Neuronal stem cell (in vitro differentiated cells): Measurements from ENCODE around the gene CBR4.
A peak's percentile ranks its signal among the peaks of the same experiment; 100 is the strongest.

Source experiments
- DNase-seq: peaks from one replicate; pipeline ENCODE4 v3.0.0-alpha.2; 2013; ENCODE audit warnings: low spot score
- H2AFZ ChIP-seq: one replicate; pipeline ENCODE4 v1.6.1; 2013; ENCODE audit warnings: mild to moderate bottlenecking, low read length, inconsistent platforms
- H2AK5ac ChIP-seq: 2 replicates; pipeline ENCODE4 v1.6.1; 2013; ENCODE audit warnings: low read depth, mild to moderate bottlenecking, inconsistent platforms, low read length, moderate library complexity, mixed read lengths
- H2BK120ac ChIP-seq: 2 replicates; pipeline ENCODE4 v1.6.1; 2013; ENCODE audit warnings: low read depth, mild to moderate bottlenecking, inconsistent platforms, low read length, moderate library complexity, mixed read lengths
- H2BK12ac ChIP-seq: one replicate; pipeline ENCODE4 v1.6.1; 2013; ENCODE audit warnings: low read length, inconsistent platforms
- H2BK15ac ChIP-seq: 2 replicates; pipeline ENCODE4 v1.6.1; 2013; ENCODE audit warnings: mild to moderate bottlenecking, low read length, inconsistent platforms, mixed read lengths
- H2BK5ac ChIP-seq: one replicate; pipeline ENCODE4 v1.6.1; 2013; ENCODE audit warnings: inconsistent platforms, mild to moderate bottlenecking, low read length, moderate library complexity
- H3K14ac ChIP-seq: one replicate; pipeline ENCODE4 v1.6.1; 2013; ENCODE audit warnings: low read length, inconsistent platforms
- H3K18ac ChIP-seq: 2 replicates; pipeline ENCODE4 v1.6.1; 2013; ENCODE audit warnings: low read length, inconsistent platforms
- H3K23ac ChIP-seq: 2 replicates; pipeline ENCODE4 v1.6.1; 2013; ENCODE audit warnings: low read depth, mild to moderate bottlenecking, mixed read lengths, low read length, inconsistent platforms; ENCODE audit not compliant: poor library complexity
- H3K27ac ChIP-seq: replicated peaks from 3 replicates; pipeline ENCODE4 v1.5.1; 2013; ENCODE audit warnings: low read length, inconsistent platforms
- H3K27me3 ChIP-seq, 3 experiments: 2 replicates each; pipeline ENCODE4 v1.6.1; 2013; ENCODE audit warnings: low read length in 3 of 3, mild to moderate bottlenecking in 2 of 3, inconsistent platforms in 1 of 3, low read depth in 1 of 3, mixed read lengths in 1 of 3, moderate library complexity in 1 of 3; ENCODE audit not compliant: control insufficient read depth in 3 of 3, insufficient read depth in 3 of 3
- H3K36me3 ChIP-seq, 2 donors: replicated peaks in 1 of 2; 2 replicates each; pipeline ENCODE4 v1.6.1; 2013; ENCODE audit warnings: low read length in 2 of 2; ENCODE audit not compliant: control insufficient read depth in 2 of 2, insufficient read depth in 2 of 2
- H3K4ac ChIP-seq: 2 replicates; pipeline ENCODE4 v1.6.1; 2013; ENCODE audit warnings: inconsistent platforms, mild to moderate bottlenecking, low read length, moderate library complexity
- H3K4me1 ChIP-seq, 2 donors: 1 replicate in 1 of 2; 2 replicates in 1 of 2; pipeline ENCODE4 v1.6.1; 2013; ENCODE audit warnings: low read length in 2 of 2, low read depth in 1 of 2; ENCODE audit not compliant: control insufficient read depth in 2 of 2, insufficient read depth in 1 of 2
- H3K4me2 ChIP-seq: one replicate; pipeline ENCODE4 v1.6.1; 2013; ENCODE audit warnings: mild to moderate bottlenecking, low read length, inconsistent platforms; ENCODE audit not compliant: insufficient read depth, poor library complexity, severe bottlenecking
- H3K4me3 ChIP-seq, 2 donors: 2 replicates each; pipeline ENCODE4 v1.5.1; 2013; ENCODE audit warnings: low read length in 2 of 2, mild to moderate bottlenecking in 2 of 2, inconsistent platforms in 1 of 2, moderate library complexity in 1 of 2
- H3K79me1 ChIP-seq: one replicate; pipeline ENCODE4 v1.6.1; 2013; ENCODE audit warnings: low read depth, mild to moderate bottlenecking, inconsistent platforms, low read length, moderate library complexity
- H3K9ac ChIP-seq: one replicate; pipeline ENCODE4 v1.6.1; 2013; ENCODE audit warnings: mild to moderate bottlenecking, low read depth, low read length, inconsistent platforms; ENCODE audit not compliant: poor library complexity
- H3K9me3 ChIP-seq, 2 donors: replicated peaks in 1 of 2; 2 replicates each; pipeline versions ENCODE3 to v1.6.1; 2013; ENCODE audit warnings: low read length in 2 of 2, mild to moderate bottlenecking in 2 of 2, inconsistent platforms in 1 of 2, low read depth in 1 of 2, mixed read lengths in 1 of 2, moderate library complexity in 1 of 2; ENCODE audit not compliant: control insufficient read depth in 2 of 2, insufficient read depth in 1 of 2
- H4K8ac ChIP-seq: one replicate; pipeline ENCODE4 v1.6.1; 2013; ENCODE audit warnings: low read depth, mild to moderate bottlenecking, inconsistent platforms, low read length, moderate library complexity
- H4K91ac ChIP-seq: one replicate; pipeline ENCODE4 v1.6.1; 2013; ENCODE audit warnings: low read length, low read depth, mild to moderate bottlenecking, inconsistent platforms; ENCODE audit not compliant: poor library complexity
- WGBS, 2 donors: extraction: QIAGEN DNeasy Blood & Tissue Kit; methylation state at CpG; one replicate each; pipeline ENCODE4 v1.1.7; 2013; ENCODE audit warnings: missing lambda C conversion rate in 2 of 2, mixed read lengths in 1 of 2; ENCODE audit not compliant: insufficient read length in 2 of 2, insufficient replicate concordance in 1 of 2; ENCODE audit errors: extremely low coverage in 2 of 2; 5-methylcytosine and 5-hydroxymethylcytosine counted together

The CBR4 gene

GRCh38 chr4:169012049-169012448 lies 2.0 kb upstream of the CBR4 start:
- Histone ChIP-seq H3K36me3 (no peaks in the 10 kb centered on the region), H4K91ac (no peak overlapping the region), H3K9ac (no peak overlapping the region), H3K4me2 (no peak overlapping the region), H3K27me3 (peaks cover 0 to 5% (median 0%) of the 10 kb centered on the region in 3 experiments), H3K27ac (no peak overlapping the region), H3K23ac (no peak overlapping the region), H3K4me1 (peaks cover 5 to 7% of the 10 kb centered on the region in 2 donors), H2BK12ac (no peak overlapping the region), H2AK5ac (no peak overlapping the region), H2BK15ac (no peak overlapping the region), H3K4me3 (no peak overlapping the region), H2AFZ (no peak overlapping the region), H4K8ac (no peak overlapping the region), H3K18ac (no peak overlapping the region), H3K4ac (no peak overlapping the region), H3K14ac (no peak overlapping the region), H3K79me1 (no peaks in the 10 kb centered on the region), H2BK5ac (no peak overlapping the region), H2BK120ac (no peak overlapping the region), H3K9me3 (no peaks in the 10 kb centered on the region)
- WGBS, 2 donors = no CpG with 5 or more reads among the region's 2 CpGs
- DNase-seq = no peak

- Histone ChIP-seq H2BK12ac (no peak overlapping the region), H2AK5ac (peak overlapping the region; percentile 79), H3K27me3 (peaks cover 0 to 5% (median 0%) of the 10 kb centered on the region in 3 experiments), H2BK120ac (no peak overlapping the region), H3K23ac (peak overlapping the region; percentile 68), H3K9me3 (no peaks in the 10 kb centered on the region), H3K79me1 (no peaks in the 10 kb centered on the region), H3K4me3 (peak overlapping the region; percentile 86), H2AFZ (peak overlapping the region; percentile 88), H4K91ac (no peak overlapping the region), H2BK5ac (peak overlapping the region; percentile 50), H3K18ac (peak overlapping the region; percentile 94), H3K4me1 (peaks cover 2 to 7% of the 10 kb centered on the region in 2 donors), H3K27ac (peak overlapping the region; percentile 71), H3K4me2 (peak overlapping the region; percentile 89), H3K14ac (peak overlapping the region; percentile 63), H3K36me3 (peaks cover 1 to 25% of the 10 kb centered on the region in 2 donors), H3K4ac (peak overlapping the region; percentile 31), H2BK15ac (peak overlapping the region; percentile 55), H3K9ac (peak overlapping the region; percentile 91), H4K8ac (no peak overlapping the region)
- peak; percentile 58 for DNase-seq
- WGBS, 2 donors = no CpG with 5 or more reads among the region's 44 CpGs
These were observed 550 bp downstream of the CBR4 start for GRCh38 chr4:169009286-169010124.

DNA sequence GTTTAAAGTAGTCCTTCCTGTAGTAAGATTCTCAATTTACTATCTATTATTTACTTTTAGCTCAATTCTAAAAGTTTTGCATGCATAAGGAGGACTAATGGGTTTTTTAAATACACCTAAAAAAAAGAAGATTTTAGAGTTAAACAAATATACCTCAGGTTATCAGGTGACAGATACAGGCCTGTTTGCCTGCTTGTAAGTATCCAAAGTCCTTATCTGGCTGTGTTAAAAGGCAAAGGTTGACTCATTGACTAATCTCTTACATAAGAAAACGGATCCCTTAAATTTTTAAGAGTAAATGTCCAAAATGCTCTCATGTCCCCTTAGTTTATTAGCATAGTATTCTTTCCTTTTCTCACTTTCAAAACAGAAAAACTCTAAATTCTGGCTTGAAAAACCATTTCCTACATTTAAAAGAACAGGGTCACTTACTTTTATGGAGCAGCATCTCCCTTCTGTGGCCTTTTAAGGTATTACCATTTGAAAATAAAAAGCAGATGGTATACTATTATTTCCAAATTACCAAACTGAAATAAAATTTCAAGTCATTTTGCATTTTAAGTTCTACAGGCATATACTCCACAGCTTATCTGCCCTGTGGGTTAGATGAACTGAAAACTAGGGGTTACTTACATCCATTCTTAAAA lies 4.5 kb downstream of the CBR4 start:
- DNase-seq = no peak
- Histone ChIP-seq H3K9me3 (peaks cover 0 to 6% of the 10 kb centered on the region in 2 donors), H4K8ac (no peak overlapping the region), H2BK5ac (no peak overlapping the region), H3K4me1 (peaks cover 2 to 7% of the 10 kb centered on the region in 2 donors), H3K14ac (no peak overlapping the region), H3K4me3 (no peak overlapping the region), H2BK120ac (no peak overlapping the region), H3K79me1 (no peaks in the 10 kb centered on the region), H3K9ac (no peak overlapping the region), H3K27ac (no peak overlapping the region), H3K36me3 (peaks cover 5 to 62% of the 10 kb centered on the region in 2 donors), H3K4me2 (no peak overlapping the region), H2BK15ac (no peak overlapping the region), H3K27me3 (no peaks in the 10 kb centered on the region), H2BK12ac (no peak overlapping the region), H2AK5ac (no peak overlapping the region), H3K18ac (no peak overlapping the region), H2AFZ (no peak overlapping the region), H3K23ac (no peak overlapping the region), H4K91ac (no peak overlapping the region), H3K4ac (no peak overlapping the region)
- WGBS, 2 donors = no CpG with 5 or more reads among the region's 1 CpG

GRCh38 chr4:169000315-169000714 lies 9.7 kb downstream of the CBR4 start:
- no peak overlapping the region for H3K18ac ChIP-seq
- H2BK5ac ChIP-seq = no peak overlapping the region
- H3K27ac ChIP-seq = no peak overlapping the region
- no peak overlapping the region for H3K4ac ChIP-seq
- no peak overlapping the region for H3K9ac ChIP-seq
- H3K4me1 ChIP-seq = no peaks in the 10 kb centered on the region
- H3K23ac ChIP-seq = no peak overlapping the region
- no peak overlapping the region for H4K8ac ChIP-seq
- H3K79me1 ChIP-seq = no peaks in the 10 kb centered on the region
- no peaks in the 10 kb centered on the region for H3K27me3 ChIP-seq
- H3K9me3 ChIP-seq = peaks cover 0 to 6% of the 10 kb centered on the region in 2 donors
- no peak overlapping the region for H2BK12ac ChIP-seq
- H2BK120ac ChIP-seq = no peak overlapping the region
- H3K36me3 ChIP-seq = peaks cover 4 to 97% of the 10 kb centered on the region in 2 donors
- no peak overlapping the region for H2AK5ac ChIP-seq
- no peak overlapping the region for H4K91ac ChIP-seq
- H3K14ac ChIP-seq = no peak overlapping the region
- no CpG with 5 or more reads among the region's 1 CpG for WGBS, 2 donors
- H2BK15ac ChIP-seq = no peak overlapping the region
- H3K4me2 ChIP-seq = no peak overlapping the region
- H3K4me3 ChIP-seq = no peak overlapping the region
- no peak for DNase-seq
- H2AFZ ChIP-seq = no peak overlapping the region
